WTC11 (cell line): ENCODE measurements around the gene GINM1. TPM values are rescaled to one million over a fixed set of nuclear protein-coding genes. Genes with fewer than 3 reads are reported as not detected.

Experiments used
- ATAC-seq: fragments of 200-7000 bp; cut with Tn5 transposase; 2 replicates; pipeline ENCODE4 v1.10.0; 2021; ENCODE audit warnings: mild to moderate bottlenecking, moderate library complexity
- CTCF ChIA-PET: fragments of 300-600 bp; sonication (Branson Sonifier 250); formaldehyde crosslinking; loops from one replicate; lab custom pipeline; 2021; ENCODE audit warnings: antibody characterized with exemption; lab: Charles Lee
- POLR2A ChIA-PET: fragments of 350-600 bp; sonication (Branson Sonifier 250); formaldehyde crosslinking; loops from one replicate; lab custom pipeline; 2021; ENCODE audit warnings: antibody characterized with exemption; lab: Charles Lee
- DNase-seq: peaks from one replicate; pipeline ENCODE4 v3.0.0; 2021; ENCODE audit warnings: low spot score
- H3K27ac Mint-ChIP-seq: 2 replicates; pipeline ENCODE4 v1.8.0; 2021; ENCODE audit warnings: mixed read lengths
- H3K27me3 Mint-ChIP-seq: 2 replicates; pipeline ENCODE4 v1.8.0; 2021; ENCODE audit warnings: low read depth, mild to moderate bottlenecking, moderate library complexity, mixed read lengths
- H3K36me3 Mint-ChIP-seq: 2 replicates; pipeline ENCODE4 v1.8.0; 2021; ENCODE audit warnings: mixed read lengths
- H3K4me1 Mint-ChIP-seq: 2 replicates; pipeline ENCODE4 v1.8.0; 2022; ENCODE audit warnings: mixed read lengths
- H3K4me3 Mint-ChIP-seq: 2 replicates; pipeline ENCODE4 v1.8.0; 2021; ENCODE audit warnings: mild to moderate bottlenecking, moderate library complexity, mixed read lengths
- H3K9me3 Mint-ChIP-seq: 2 replicates; pipeline ENCODE4 v1.8.0; 2021; ENCODE audit warnings: mixed read lengths
- CREB1 ChIP-seq: sonication (generic); formaldehyde crosslinking; IDR thresholded peaks from 2 replicates; pipeline ENCODE4 v1.8.0; 2023; ENCODE audit warnings: mild to moderate bottlenecking, missing genetic modification reagents
- ESRRA ChIP-seq: sonication (generic); formaldehyde crosslinking; IDR thresholded peaks from 2 replicates; pipeline ENCODE4 v1.8.1; 2022; ENCODE audit warnings: mild to moderate bottlenecking, missing genetic modification reagents, borderline replicate concordance
- FOXK1 ChIP-seq: sonication (generic); formaldehyde crosslinking; IDR thresholded peaks from 2 replicates; pipeline ENCODE4 v1.8.0; 2022; ENCODE audit warnings: mild to moderate bottlenecking, moderate library complexity, missing genetic modification reagents
- KAT7 ChIP-seq: sonication (generic); formaldehyde crosslinking; IDR thresholded peaks from 2 replicates; pipeline ENCODE4 v1.8.1; 2023; ENCODE audit warnings: missing genetic modification reagents, mild to moderate bottlenecking, borderline replicate concordance
- MXD4 ChIP-seq: fragments of 250-450 bp; sonication (Bioruptor Pico); IDR thresholded peaks from 2 replicates; pipeline ENCODE4 v1.8.0; 2021; ENCODE audit warnings: mild to moderate bottlenecking, moderate library complexity, borderline replicate concordance
- NR2C2 ChIP-seq: sonication (generic); formaldehyde crosslinking; IDR thresholded peaks from 2 replicates; pipeline ENCODE4 v1.8.0; 2022; ENCODE audit warnings: mild to moderate bottlenecking, missing genetic modification reagents
- ZNF121 ChIP-seq: sonication (generic); formaldehyde crosslinking; IDR thresholded peaks from 2 replicates; pipeline ENCODE4 v1.8.0; 2023; ENCODE audit warnings: missing genetic modification reagents
- ZNF219 ChIP-seq: sonication (generic); formaldehyde crosslinking; IDR thresholded peaks from 2 replicates; pipeline ENCODE4 v1.8.0; 2023; ENCODE audit warnings: missing genetic modification reagents, mild to moderate bottlenecking, borderline replicate concordance
- ZNF232 ChIP-seq: sonication (generic); formaldehyde crosslinking; IDR thresholded peaks from 2 replicates; pipeline ENCODE4 v1.8.0; 2022; ENCODE audit warnings: mild to moderate bottlenecking, missing genetic modification reagents
- ZNF671 ChIP-seq: fragments of 250-450 bp; sonication (Bioruptor Pico); IDR thresholded peaks from 2 replicates; pipeline ENCODE4 v1.8.0; 2021; ENCODE audit warnings: mild to moderate bottlenecking
- total RNA-seq: library from RNA; stranded (reverse); gene quantifications from 3 replicates; pipeline ENCODE4 v1.2.3, GENCODE V29; 2021
- TF ChIP-seq, protein P1 (sequence below): fragments of 250-450 bp; sonication (Bioruptor Pico); IDR thresholded peaks from 2 replicates; pipeline ENCODE4 v1.9.0; 2021; ENCODE audit warnings: moderate library complexity, mild to moderate bottlenecking, inconsistent platforms, borderline replicate concordance
- TF ChIP-seq, protein P2 (sequence below): sonication (generic); formaldehyde crosslinking; conservative IDR thresholded peaks from 2 replicates; pipeline ENCODE4 v1.8.1; 2023; ENCODE audit warnings: mild to moderate bottlenecking, low read depth, missing genetic modification reagents, moderate library complexity
- TF ChIP-seq, protein P3 (sequence below): sonication (generic); formaldehyde crosslinking; IDR thresholded peaks from 2 replicates; pipeline ENCODE4 v1.8.0; 2022; ENCODE audit warnings: missing genetic modification reagents
- TF ChIP-seq, protein P4 (sequence below): sonication (generic); formaldehyde crosslinking; IDR thresholded peaks from 2 replicates; pipeline ENCODE4 v1.8.1; 2022; ENCODE audit warnings: low read depth, missing genetic modification reagents, borderline replicate concordance
- TF ChIP-seq, protein P5 (sequence below): fragments of 250-450 bp; sonication (Bioruptor Pico); IDR thresholded peaks from 2 replicates; pipeline ENCODE4 v1.9.0; 2021; ENCODE audit warnings: mild to moderate bottlenecking
- TF ChIP-seq, protein P6 (sequence below): sonication (generic); formaldehyde crosslinking; IDR thresholded peaks from 2 replicates; pipeline ENCODE4 v1.8.0; 2022; ENCODE audit warnings: mild to moderate bottlenecking, missing genetic modification reagents

The GINM1 gene
- total RNA-seq, 1 experiment from 2014 or later = 16.8 TPM

DNA sequence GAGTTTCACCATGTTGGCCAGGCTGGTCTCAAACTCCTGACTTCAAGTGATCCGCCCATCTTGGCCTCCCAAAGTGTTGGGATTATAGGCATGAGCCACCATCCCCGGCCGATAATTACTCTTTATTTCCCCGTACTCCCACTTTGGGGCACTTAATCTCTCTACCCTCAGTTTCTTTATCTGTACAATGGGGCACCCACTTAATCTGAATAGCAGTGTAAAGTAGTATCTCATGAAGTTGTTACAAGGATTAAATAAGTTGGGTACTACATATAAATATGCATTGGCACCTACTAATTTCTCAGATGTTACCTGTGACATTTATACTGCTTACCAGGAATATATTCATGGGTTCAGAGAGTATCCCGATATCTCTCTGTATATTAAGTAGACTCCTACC, 15.2 kb downstream of the GINM1 start (continued):
- TF ChIP-seq KAT7 (CRISPR knock-in tag) (no peak), FOXK1 (no peak), ZNF232 (CRISPR knock-in tag) (no peak)
- TF ChIP-seq, protein P1, sequence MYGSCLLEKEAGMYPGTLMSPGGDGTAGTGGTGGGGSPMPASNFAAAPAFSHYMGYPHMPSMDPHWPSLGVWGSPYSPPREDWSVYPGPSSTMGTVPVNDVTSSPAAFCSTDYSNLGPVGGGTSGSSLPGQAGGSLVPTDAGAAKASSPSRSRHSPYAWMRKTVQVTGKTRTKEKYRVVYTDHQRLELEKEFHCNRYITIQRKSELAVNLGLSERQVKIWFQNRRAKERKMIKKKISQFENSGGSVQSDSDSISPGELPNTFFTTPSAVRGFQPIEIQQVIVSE = no peak
- TF ChIP-seq, protein P2, sequence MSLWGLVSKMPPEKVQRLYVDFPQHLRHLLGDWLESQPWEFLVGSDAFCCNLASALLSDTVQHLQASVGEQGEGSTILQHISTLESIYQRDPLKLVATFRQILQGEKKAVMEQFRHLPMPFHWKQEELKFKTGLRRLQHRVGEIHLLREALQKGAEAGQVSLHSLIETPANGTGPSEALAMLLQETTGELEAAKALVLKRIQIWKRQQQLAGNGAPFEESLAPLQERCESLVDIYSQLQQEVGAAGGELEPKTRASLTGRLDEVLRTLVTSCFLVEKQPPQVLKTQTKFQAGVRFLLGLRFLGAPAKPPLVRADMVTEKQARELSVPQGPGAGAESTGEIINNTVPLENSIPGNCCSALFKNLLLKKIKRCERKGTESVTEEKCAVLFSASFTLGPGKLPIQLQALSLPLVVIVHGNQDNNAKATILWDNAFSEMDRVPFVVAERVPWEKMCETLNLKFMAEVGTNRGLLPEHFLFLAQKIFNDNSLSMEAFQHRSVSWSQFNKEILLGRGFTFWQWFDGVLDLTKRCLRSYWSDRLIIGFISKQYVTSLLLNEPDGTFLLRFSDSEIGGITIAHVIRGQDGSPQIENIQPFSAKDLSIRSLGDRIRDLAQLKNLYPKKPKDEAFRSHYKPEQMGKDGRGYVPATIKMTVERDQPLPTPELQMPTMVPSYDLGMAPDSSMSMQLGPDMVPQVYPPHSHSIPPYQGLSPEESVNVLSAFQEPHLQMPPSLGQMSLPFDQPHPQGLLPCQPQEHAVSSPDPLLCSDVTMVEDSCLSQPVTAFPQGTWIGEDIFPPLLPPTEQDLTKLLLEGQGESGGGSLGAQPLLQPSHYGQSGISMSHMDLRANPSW (CRISPR knock-in tag) = no peak

DNA sequence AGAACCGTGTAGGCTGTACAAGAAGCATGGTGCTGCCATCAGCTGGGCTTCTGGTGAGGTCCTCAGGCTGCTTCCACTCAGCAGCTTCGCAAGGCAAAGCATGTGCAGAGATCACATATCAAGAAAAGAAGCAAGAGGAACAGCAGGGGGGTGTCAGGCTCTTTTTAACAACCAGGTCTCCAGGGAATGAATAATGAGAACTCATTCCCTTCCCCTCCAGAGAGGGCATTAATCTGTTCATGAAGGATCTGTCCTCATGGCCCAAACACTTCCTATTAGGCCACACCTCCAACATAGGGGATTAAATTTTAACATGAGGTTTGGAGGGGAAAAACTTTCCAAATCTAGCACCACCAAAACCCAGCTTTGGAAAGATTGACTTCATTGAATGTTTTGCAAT, 20.0 kb downstream of the GINM1 start:
- ChIA-PET CTCF (no interaction called here), POLR2A (interaction anchor here (0.5 kb wide), 1 partner anchor 143 kb away, joined by 3 read pairs; no protein-coding TSS in a partner anchor)
- Mint-ChIP-seq H3K27me3 (no peaks in the 10 kb centered on the region), H3K4me1 (no peaks in the 10 kb centered on the region), H3K36me3 (peaks cover 61% of the 10 kb centered on the region), H3K4me3 (no peak overlapping the region), H3K9me3 (no peaks in the 10 kb centered on the region), H3K27ac (no peak overlapping the region)
- ATAC-seq (no peak), DNase-seq (no peak)
- TF ChIP-seq ZNF121 = no peak

DNA sequence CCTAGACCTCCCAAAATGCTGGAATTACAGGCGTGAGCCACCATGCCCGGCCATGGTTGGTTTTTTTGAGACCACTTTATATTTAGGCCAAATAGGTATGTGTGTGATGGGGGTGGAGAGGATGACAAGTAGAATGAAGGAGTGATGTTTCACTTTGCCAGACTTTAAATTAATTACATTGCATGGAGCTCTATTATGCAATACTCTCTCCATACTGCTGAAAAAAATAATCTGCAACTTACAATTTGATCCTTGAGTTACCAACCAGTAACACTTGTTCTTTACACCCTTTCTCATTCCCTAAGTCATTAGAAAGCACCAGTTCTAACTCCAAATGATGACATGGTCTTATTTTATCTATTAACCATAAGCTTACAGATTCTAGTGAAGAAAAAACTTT, 26.8 kb downstream of the GINM1 start:
- ChIA-PET CTCF (no interaction called here), POLR2A (no interaction called here)
- no peak for TF ChIP-seq ZNF671 (CRISPR knock-in tag)
- TF ChIP-seq ESRRA (CRISPR knock-in tag) = no peak
- TF ChIP-seq FOXK1 = no peak
- TF ChIP-seq, protein P3, sequence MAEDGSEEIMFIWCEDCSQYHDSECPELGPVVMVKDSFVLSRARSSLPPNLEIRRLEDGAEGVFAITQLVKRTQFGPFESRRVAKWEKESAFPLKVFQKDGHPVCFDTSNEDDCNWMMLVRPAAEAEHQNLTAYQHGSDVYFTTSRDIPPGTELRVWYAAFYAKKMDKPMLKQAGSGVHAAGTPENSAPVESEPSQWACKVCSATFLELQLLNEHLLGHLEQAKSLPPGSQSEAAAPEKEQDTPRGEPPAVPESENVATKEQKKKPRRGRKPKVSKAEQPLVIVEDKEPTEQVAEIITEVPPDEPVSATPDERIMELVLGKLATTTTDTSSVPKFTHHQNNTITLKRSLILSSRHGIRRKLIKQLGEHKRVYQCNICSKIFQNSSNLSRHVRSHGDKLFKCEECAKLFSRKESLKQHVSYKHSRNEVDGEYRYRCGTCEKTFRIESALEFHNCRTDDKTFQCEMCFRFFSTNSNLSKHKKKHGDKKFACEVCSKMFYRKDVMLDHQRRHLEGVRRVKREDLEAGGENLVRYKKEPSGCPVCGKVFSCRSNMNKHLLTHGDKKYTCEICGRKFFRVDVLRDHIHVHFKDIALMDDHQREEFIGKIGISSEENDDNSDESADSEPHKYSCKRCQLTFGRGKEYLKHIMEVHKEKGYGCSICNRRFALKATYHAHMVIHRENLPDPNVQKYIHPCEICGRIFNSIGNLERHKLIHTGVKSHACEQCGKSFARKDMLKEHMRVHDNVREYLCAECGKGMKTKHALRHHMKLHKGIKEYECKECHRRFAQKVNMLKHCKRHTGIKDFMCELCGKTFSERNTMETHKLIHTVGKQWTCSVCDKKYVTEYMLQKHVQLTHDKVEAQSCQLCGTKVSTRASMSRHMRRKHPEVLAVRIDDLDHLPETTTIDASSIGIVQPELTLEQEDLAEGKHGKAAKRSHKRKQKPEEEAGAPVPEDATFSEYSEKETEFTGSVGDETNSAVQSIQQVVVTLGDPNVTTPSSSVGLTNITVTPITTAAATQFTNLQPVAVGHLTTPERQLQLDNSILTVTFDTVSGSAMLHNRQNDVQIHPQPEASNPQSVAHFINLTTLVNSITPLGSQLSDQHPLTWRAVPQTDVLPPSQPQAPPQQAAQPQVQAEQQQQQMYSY = no peak
- TF ChIP-seq, protein P4, sequence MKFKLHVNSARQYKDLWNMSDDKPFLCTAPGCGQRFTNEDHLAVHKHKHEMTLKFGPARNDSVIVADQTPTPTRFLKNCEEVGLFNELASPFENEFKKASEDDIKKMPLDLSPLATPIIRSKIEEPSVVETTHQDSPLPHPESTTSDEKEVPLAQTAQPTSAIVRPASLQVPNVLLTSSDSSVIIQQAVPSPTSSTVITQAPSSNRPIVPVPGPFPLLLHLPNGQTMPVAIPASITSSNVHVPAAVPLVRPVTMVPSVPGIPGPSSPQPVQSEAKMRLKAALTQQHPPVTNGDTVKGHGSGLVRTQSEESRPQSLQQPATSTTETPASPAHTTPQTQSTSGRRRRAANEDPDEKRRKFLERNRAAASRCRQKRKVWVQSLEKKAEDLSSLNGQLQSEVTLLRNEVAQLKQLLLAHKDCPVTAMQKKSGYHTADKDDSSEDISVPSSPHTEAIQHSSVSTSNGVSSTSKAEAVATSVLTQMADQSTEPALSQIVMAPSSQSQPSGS (CRISPR knock-in tag) = no peak
- TF ChIP-seq ZNF219 (CRISPR knock-in tag) = no peak
- no peak for TF ChIP-seq NR2C2
- no peak for TF ChIP-seq MXD4 (CRISPR knock-in tag)
- TF ChIP-seq CREB1 (CRISPR knock-in tag) = no peak
- TF ChIP-seq, protein P5, sequence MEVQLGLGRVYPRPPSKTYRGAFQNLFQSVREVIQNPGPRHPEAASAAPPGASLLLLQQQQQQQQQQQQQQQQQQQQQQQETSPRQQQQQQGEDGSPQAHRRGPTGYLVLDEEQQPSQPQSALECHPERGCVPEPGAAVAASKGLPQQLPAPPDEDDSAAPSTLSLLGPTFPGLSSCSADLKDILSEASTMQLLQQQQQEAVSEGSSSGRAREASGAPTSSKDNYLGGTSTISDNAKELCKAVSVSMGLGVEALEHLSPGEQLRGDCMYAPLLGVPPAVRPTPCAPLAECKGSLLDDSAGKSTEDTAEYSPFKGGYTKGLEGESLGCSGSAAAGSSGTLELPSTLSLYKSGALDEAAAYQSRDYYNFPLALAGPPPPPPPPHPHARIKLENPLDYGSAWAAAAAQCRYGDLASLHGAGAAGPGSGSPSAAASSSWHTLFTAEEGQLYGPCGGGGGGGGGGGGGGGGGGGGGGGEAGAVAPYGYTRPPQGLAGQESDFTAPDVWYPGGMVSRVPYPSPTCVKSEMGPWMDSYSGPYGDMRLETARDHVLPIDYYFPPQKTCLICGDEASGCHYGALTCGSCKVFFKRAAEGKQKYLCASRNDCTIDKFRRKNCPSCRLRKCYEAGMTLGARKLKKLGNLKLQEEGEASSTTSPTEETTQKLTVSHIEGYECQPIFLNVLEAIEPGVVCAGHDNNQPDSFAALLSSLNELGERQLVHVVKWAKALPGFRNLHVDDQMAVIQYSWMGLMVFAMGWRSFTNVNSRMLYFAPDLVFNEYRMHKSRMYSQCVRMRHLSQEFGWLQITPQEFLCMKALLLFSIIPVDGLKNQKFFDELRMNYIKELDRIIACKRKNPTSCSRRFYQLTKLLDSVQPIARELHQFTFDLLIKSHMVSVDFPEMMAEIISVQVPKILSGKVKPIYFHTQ (CRISPR knock-in tag) = no peak
- TF ChIP-seq, protein P6, sequence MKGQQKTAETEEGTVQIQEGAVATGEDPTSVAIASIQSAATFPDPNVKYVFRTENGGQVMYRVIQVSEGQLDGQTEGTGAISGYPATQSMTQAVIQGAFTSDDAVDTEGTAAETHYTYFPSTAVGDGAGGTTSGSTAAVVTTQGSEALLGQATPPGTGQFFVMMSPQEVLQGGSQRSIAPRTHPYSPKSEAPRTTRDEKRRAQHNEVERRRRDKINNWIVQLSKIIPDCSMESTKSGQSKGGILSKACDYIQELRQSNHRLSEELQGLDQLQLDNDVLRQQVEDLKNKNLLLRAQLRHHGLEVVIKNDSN (CRISPR knock-in tag) = no peak
- H3K4me1 Mint-ChIP-seq = no peaks in the 10 kb centered on the region
- ATAC-seq (no peak), DNase-seq (no peak)
- no peak overlapping the region for H3K4me3 Mint-ChIP-seq
- no peaks in the 10 kb centered on the region for H3K27me3 Mint-ChIP-seq
- H3K9me3 Mint-ChIP-seq = no peaks in the 10 kb centered on the region
- H3K36me3 Mint-ChIP-seq = peaks cover 47% of the 10 kb centered on the region
- H3K27ac Mint-ChIP-seq = no peak overlapping the region
